Uterus (tissue), 2 donors: Measurements from ENCODE around the gene MAP4.

Source experiments
- POLR2A ChIP-seq, 2 donors: fragments of 450-650 bp; IDR thresholded peaks; one replicate each; pipeline ENCODE4 v1.6.1; 2016; ENCODE audit warnings: antibody characterized with exemption in 2 of 2, mild to moderate bottlenecking in 1 of 2, moderate library complexity in 1 of 2
- TF ChIP-seq, protein P1 (sequence below), 4 experiments: fragments of 200-600 bp in 2 of 4; fragments of 450-650 bp in 2 of 4; sonication (generic) in 2 of 4; IDR thresholded peaks; one replicate each; pipeline ENCODE4 v1.5.1; 2016 to 2019; ENCODE audit warnings: antibody characterized with exemption in 4 of 4, mild to moderate bottlenecking in 2 of 4, moderate library complexity in 1 of 4

DNA sequence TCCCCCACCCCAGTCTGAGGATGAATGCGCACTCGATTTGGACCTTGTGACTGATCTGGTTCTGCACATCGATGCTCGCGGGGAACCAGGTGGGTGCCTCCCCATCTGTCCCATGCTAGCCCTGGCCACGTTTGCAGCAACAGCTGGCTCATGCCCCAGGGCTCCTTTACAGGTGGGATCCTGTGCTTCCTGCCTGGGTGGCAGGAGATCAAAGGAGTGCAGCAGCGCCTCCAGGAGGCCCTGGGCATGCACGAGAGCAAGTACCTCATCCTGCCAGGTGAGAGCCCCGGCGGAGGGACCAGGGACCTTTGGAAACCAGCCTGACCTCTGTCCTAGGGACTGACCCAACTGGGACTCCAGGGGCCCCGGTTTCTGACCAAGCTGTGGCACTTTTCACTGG is 169.0 kb downstream of the MAP4 start:
- TF ChIP-seq, protein P1, sequence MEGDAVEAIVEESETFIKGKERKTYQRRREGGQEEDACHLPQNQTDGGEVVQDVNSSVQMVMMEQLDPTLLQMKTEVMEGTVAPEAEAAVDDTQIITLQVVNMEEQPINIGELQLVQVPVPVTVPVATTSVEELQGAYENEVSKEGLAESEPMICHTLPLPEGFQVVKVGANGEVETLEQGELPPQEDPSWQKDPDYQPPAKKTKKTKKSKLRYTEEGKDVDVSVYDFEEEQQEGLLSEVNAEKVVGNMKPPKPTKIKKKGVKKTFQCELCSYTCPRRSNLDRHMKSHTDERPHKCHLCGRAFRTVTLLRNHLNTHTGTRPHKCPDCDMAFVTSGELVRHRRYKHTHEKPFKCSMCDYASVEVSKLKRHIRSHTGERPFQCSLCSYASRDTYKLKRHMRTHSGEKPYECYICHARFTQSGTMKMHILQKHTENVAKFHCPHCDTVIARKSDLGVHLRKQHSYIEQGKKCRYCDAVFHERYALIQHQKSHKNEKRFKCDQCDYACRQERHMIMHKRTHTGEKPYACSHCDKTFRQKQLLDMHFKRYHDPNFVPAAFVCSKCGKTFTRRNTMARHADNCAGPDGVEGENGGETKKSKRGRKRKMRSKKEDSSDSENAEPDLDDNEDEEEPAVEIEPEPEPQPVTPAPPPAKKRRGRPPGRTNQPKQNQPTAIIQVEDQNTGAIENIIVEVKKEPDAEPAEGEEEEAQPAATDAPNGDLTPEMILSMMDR (IDR thresholded peaks at IDR 0.05) = no peak
- TF ChIP-seq POLR2A (IDR thresholded peaks at IDR 0.05) = no peak
